RCC 7860 (cell line): Measurements from ENCODE around the gene ARHGAP6.
A peak's percentile ranks its signal among the peaks of the same experiment; 100 is the strongest.
"Not testable (repeated sequence)": the region's sequence is repeated elsewhere in the genome, so short reads cannot be mapped to it uniquely, and the experiment has no call there.

Experiments used
- DNase-seq: peaks from one replicate; pipeline ENCODE4 v3.0.0-alpha.2; 2015; ENCODE audit warnings: low spot score
- FAIRE-seq: peaks from 2 replicates; lab custom pipeline; 2012; peaks lifted over from hg19 to GRCh38; lab: Jason Lieb, UNC

ARHGAP6 gene

GRCh38 chrX:11261260-11261659 lies 404.5 kb downstream of the ARHGAP6 start:
- FAIRE-seq = peak; percentile 79
- DNase-seq = peak; percentile 20

GRCh38 chrX:11259437-11259836 lies 406.3 kb downstream of the ARHGAP6 start:
- DNase-seq = no peak
- no peak for FAIRE-seq

GRCh38 chrX:11257711-11258110 lies 408.0 kb downstream of the ARHGAP6 start:
- no peak for FAIRE-seq
- DNase-seq = no peak

DNA sequence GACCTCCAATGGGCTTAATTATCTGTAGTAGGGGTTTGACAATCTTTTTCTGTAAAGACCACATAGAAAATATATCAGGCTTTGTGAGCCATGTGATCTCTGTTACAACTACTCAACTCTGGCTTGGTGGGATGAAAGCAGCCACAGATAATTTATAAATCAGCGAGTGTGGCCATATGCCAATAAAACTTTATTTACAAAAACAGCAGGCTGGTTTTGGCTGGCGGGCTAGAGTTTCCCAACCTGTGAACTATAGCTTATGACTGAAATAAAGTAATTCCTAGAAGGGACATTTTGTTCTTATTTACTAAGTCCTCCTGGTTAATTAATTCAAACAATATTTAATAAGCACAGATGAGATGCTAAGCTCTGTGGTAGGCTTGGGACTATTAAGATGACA lies 408.4 kb downstream of the ARHGAP6 start:
- no peak for FAIRE-seq
- DNase-seq = no peak

DNA sequence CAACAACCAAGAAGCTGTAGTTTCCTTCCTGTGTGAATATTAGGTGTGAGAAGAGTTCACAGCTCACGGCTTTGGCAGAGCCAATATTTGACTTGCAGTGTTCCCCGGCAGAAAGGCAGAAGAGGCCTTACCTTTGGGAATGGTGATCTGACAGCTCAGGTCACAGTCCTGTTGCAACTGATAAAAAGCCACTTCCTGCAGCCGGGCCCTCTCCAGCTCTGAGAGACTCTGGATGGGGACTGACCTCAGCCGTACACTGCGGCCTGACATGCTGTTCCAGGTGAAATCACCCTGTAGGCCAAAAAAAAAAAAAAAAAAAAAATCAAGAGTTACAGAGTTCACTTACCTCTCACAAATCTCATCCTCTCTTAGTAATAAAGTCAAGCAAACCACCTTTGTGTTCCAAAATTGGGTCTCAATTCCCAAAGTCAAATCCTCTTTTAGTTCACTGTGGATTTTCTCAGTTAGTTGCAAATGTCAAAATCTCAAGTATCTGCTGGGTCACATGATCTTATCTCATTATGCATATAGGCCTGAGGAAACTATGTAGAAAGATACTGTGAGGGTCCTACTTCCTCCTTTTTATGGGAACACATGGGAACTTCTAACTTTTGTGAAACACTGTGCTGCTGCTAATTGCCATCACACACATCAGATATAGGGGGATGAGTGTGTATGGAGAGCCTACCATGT lies 411.2 kb downstream of the ARHGAP6 start:
- FAIRE-seq (no peak), DNase-seq (no peak)

DNA sequence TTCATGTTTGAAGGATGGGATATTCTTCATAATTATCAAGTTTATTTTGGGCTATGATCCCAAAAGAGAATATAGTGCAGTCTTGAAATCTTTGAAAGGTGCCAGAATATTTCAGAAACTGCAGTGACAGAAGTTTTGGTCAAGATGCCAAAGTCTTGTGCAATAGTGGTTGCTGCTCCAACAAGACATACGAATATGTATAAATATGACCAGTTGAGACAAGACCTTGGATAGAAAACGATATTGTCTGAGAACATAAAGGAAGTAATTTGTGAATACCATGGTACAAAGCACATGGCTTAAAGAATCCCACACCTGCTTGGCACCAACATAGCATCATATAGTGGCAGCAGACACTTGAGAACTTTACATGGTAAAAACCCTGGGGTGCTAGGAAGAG lies 421.1 kb downstream of the ARHGAP6 start:
- FAIRE-seq (no peak), DNase-seq (no peak)

DNA sequence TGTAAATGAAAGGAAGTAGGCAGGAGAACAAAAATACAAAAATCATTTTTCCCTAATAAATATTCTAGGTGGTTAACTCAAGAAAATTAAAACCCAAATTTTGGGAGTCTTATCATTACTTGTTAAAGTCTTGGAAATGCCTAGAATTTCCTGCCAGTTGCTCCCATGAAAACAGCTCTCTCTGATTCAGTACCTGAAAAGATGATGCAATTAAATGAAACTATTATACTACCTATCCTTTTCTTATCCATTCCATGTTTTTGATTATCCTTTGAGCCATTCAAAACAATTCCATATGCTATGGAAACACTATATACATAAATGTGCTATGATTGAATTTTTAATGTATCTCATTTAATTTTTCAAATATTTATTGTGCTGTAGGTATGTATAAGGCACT lies 423.0 kb downstream of the ARHGAP6 start:
- no peak for DNase-seq
- FAIRE-seq = no peak

- no peak for FAIRE-seq
Observed at GRCh38 chrX:11241720-11242119, 424.0 kb downstream of the ARHGAP6 start.

GRCh38 chrX:11239230-11239629 lies 426.5 kb downstream of the ARHGAP6 start:
- no peak for FAIRE-seq
- DNase-seq = no peak

More at GRCh38 chrX:11241720-11242119, 424.0 kb downstream of the ARHGAP6 start:
- no peak for DNase-seq

GRCh38 chrX:11235377-11235776 lies 430.3 kb downstream of the ARHGAP6 start:
- DNase-seq, FAIRE-seq: not testable (repeated sequence)

- FAIRE-seq (no peak), DNase-seq (no peak)
Observed at GRCh38 chrX:11215191-11215921, 450.4 kb downstream of the ARHGAP6 start.

DNA sequence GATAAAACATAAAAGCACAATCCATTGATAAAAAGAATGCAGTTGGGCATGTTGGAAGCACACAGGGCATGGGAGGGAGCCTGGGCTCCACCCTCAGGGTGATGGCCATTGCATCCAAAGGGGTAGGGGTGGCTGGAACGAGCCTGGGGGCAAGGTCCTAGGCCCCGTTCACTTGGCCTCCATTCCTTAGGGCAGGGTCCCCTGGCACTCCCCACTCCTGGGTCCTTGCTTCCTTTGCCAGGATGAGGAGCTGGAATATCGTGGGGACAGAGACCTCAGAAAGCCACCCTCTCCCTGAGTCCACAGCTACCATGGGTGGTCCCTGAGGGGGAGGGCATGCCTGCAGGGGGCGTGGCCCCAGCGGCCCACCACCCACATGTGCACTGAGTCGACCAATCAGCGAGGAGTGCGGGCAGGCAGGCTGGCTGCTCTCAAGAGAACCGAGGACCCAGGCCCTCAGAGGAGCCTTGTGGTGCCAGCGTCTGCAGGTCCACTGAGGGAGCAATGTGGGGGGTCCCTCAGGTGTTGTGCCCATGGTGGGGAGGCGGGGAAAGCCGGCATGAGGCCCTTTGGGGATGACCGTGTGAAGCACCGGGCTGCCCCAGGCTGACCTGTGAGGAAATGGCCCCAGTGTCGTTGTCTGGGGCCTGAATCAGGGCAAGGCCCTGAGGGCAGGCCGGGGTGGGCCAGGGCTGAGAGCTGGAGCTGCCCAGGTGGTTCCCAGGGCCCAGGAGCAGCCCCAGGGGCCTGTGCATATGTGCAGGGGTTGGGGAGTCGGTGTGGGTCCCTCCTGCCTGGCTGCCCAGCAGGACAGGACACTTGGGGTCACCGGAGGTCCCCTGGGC lies 451.2 kb downstream of the ARHGAP6 start:
- no peak for FAIRE-seq
- no peak for DNase-seq

GRCh38 chrX:11212741-11213140 lies 453.0 kb downstream of the ARHGAP6 start:
- FAIRE-seq = no peak

DNA sequence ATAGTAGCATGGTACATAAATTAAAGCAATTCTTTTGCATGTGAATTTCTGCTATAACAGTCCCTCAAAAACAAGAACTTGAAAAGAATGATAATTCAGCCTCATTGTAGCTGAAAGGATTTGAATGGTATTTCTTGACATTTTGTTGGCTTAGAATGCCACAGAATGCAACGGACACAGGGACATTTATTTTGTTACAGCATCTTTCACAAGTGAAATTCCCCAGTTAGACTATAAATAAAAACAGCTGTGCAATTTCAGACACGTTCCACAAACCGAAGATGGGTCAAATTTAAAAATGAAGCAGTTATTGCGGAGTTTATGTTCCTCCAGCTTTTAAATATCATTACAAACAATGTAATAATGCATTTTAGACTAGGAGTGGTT lies 455.3 kb downstream of the ARHGAP6 start:
- DNase-seq (no peak), FAIRE-seq (no peak)

More at GRCh38 chrX:11212741-11213140, 453.0 kb downstream of the ARHGAP6 start:
- DNase-seq = no peak

- FAIRE-seq (no peak), DNase-seq (no peak)
Observed at GRCh38 chrX:11209798-11210414, 455.8 kb downstream of the ARHGAP6 start.

- FAIRE-seq = no peak
Observed at GRCh38 chrX:11206716-11207115, 459.0 kb downstream of the ARHGAP6 start.

GRCh38 chrX:11205796-11206195 lies 459.9 kb downstream of the ARHGAP6 start:
- FAIRE-seq (no peak), DNase-seq (no peak)

More at GRCh38 chrX:11206716-11207115, 459.0 kb downstream of the ARHGAP6 start:
- no peak for DNase-seq

- FAIRE-seq (no peak), DNase-seq (no peak)
Observed at GRCh38 chrX:11197671-11198070, 468.0 kb downstream of the ARHGAP6 start.

GRCh38 chrX:11196476-11196875 lies 469.2 kb downstream of the ARHGAP6 start:
- FAIRE-seq (no peak), DNase-seq (no peak)

- DNase-seq = no peak
- FAIRE-seq = no peak
Observed at GRCh38 chrX:11193035-11193469, 472.7 kb downstream of the ARHGAP6 start.
